Measurements from ENCODE around the gene ABTB2. TPM values are rescaled to one million over a fixed set of nuclear protein-coding genes. Genes with fewer than 3 reads are reported as not detected.

Gene ABTB2
- polyA plus RNA-seq, 1 donor from 2014 or later = 0.68 TPM

DNA sequence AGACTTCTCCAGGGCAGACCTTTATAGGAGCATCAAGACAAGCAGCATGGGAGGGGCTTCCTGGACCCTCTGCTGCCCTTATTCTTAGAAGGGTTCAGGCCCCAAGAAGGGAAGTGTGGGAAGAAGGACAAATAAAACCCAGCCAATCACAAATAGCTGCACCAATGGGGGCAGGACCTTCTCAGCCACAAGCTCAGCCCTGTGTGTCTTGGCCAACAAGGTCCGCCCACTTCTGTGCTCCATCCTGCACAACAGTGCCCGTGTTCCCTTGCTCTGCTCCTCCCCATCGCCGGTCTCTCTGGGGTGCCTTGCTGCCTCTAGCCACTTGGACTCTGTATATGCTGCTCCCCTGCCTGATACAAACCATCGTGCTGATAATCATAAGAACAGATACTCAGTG, 166.2 kb downstream of the ABTB2 start (continued):
- TF ChIP-seq, protein P1, sequence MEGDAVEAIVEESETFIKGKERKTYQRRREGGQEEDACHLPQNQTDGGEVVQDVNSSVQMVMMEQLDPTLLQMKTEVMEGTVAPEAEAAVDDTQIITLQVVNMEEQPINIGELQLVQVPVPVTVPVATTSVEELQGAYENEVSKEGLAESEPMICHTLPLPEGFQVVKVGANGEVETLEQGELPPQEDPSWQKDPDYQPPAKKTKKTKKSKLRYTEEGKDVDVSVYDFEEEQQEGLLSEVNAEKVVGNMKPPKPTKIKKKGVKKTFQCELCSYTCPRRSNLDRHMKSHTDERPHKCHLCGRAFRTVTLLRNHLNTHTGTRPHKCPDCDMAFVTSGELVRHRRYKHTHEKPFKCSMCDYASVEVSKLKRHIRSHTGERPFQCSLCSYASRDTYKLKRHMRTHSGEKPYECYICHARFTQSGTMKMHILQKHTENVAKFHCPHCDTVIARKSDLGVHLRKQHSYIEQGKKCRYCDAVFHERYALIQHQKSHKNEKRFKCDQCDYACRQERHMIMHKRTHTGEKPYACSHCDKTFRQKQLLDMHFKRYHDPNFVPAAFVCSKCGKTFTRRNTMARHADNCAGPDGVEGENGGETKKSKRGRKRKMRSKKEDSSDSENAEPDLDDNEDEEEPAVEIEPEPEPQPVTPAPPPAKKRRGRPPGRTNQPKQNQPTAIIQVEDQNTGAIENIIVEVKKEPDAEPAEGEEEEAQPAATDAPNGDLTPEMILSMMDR (IDR thresholded peaks at IDR 0.05; ENCODE audit: poor library complexity, severe bottlenecking) = no peak
- no peak for TF ChIP-seq EZH2 (IDR thresholded peaks at IDR 0.05; ENCODE audit: borderline replicate concordance, insufficient read depth, low read length, poor library complexity, severe bottlenecking)

DNA sequence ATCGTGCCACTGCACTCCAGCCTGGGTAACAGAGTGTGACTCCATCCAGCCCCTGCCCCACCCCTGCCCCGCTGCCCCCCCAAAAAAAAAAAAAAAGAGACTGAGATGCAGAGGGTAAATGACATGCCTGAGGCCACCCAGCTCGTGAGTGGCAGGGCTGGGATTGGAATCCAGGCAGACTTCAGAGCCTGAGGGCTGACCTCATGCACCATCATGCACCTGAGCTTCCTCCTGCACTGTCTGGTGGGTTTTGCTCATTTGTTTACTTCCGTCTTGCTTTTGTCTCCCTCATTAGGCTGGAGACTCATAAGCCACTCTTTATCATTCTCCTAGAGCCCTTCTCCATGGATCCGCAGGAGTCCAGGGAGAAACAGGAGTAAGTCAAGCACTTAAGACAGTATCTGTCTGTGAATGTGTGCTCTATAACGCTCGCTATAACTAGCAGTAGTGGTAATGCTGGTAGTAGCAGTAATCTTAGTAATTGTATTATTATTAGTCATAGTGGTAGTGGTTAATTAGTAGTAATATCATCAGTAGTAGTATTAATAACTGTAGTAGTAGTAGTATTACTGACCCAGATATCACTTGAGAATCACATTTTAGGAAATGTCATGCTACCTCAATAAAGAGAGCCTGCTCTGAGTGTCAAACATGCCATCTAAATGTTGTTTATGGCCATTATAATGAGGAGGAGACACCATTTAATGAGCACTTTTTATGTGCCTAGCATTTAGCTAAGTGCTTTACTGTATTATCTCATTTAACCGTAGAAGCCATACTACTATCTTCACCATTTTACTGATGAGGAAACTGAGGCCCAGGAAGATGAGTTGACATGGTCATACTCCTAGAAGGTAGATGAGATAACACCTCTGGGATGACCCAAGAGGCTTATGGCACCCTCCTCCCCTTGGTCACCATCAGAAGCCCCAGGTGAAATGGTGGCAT, 167.3 kb downstream of the ABTB2 start:
- Histone ChIP-seq H3K9ac (ENCODE audit: low read length) (no peak overlapping the region), H3K9me2 (ENCODE audit: insufficient read depth, low read length) (no peaks in the 10 kb centered on the region), H3K9me3 (ENCODE audit: low read length) (no peaks in the 10 kb centered on the region), H2AFZ (ENCODE audit: low read depth, low read length) (no peak overlapping the region), H3K27me3 (ENCODE audit: insufficient read depth, low read depth, low read length) (no peaks in the 10 kb centered on the region), H4K20me1 (ENCODE audit: insufficient read depth) (no peaks in the 10 kb centered on the region), H3K4me3 (ENCODE audit: low read length) (no peak overlapping the region), H3K27ac (ENCODE audit: low read length) (no peak overlapping the region), H3K36me3 (ENCODE audit: insufficient read depth, low read length) (no peaks in the 10 kb centered on the region), H3K79me2 (replicated peaks; ENCODE audit: insufficient read depth, low read length) (no peaks in the 10 kb centered on the region), H3F3A (ENCODE audit: insufficient read depth, low read length, poor library complexity, severe bottlenecking) (no peaks in the 10 kb centered on the region), H3K4me2 (ENCODE audit: low read length) (no peak overlapping the region)
- TF ChIP-seq, protein P1 (IDR thresholded peaks at IDR 0.05; ENCODE audit: poor library complexity, severe bottlenecking) = no peak
- TF ChIP-seq, protein P2, sequence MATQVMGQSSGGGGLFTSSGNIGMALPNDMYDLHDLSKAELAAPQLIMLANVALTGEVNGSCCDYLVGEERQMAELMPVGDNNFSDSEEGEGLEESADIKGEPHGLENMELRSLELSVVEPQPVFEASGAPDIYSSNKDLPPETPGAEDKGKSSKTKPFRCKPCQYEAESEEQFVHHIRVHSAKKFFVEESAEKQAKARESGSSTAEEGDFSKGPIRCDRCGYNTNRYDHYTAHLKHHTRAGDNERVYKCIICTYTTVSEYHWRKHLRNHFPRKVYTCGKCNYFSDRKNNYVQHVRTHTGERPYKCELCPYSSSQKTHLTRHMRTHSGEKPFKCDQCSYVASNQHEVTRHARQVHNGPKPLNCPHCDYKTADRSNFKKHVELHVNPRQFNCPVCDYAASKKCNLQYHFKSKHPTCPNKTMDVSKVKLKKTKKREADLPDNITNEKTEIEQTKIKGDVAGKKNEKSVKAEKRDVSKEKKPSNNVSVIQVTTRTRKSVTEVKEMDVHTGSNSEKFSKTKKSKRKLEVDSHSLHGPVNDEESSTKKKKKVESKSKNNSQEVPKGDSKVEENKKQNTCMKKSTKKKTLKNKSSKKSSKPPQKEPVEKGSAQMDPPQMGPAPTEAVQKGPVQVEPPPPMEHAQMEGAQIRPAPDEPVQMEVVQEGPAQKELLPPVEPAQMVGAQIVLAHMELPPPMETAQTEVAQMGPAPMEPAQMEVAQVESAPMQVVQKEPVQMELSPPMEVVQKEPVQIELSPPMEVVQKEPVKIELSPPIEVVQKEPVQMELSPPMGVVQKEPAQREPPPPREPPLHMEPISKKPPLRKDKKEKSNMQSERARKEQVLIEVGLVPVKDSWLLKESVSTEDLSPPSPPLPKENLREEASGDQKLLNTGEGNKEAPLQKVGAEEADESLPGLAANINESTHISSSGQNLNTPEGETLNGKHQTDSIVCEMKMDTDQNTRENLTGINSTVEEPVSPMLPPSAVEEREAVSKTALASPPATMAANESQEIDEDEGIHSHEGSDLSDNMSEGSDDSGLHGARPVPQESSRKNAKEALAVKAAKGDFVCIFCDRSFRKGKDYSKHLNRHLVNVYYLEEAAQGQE (IDR thresholded peaks at IDR 0.05; ENCODE audit: borderline replicate concordance) = no peak

DNA sequence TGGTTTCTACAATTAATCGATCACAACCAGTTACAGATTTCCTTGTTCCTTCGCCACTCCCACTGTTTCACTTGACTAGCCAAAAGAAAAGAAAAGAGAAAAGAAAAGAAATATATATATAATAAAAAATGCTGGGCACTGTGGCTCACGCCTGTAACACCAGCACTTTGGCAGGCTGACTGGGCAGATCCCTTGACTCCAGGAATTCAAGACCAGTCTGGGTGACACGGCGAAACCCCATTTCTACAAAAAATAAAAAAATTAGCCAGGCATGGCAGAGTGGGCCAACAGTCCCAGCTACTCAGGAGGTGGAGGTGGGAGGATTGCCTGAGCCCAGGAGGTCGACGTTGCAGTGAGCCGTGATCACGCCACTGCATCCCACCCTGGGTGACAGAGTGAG, 168.6 kb downstream of the ABTB2 start:
- no peaks in the 10 kb centered on the region for H3K79me2 ChIP-seq (replicated peaks; ENCODE audit: insufficient read depth, low read length)
- H3K36me3 ChIP-seq (ENCODE audit: insufficient read depth, low read length) = no peaks in the 10 kb centered on the region
- H3K27ac ChIP-seq (ENCODE audit: low read length) = no peak overlapping the region
- H3K4me2 ChIP-seq (ENCODE audit: low read length) = no peak overlapping the region
- H3K27me3 ChIP-seq (ENCODE audit: insufficient read depth, low read depth, low read length) = no peaks in the 10 kb centered on the region
- TF ChIP-seq POLR2AphosphoS5 (IDR thresholded peaks at IDR 0.05) = no peak
- no peak for TF ChIP-seq TAF1 (IDR thresholded peaks at IDR 0.05; ENCODE audit: low read depth)
- no peak for TF ChIP-seq SMC3 (conservative IDR thresholded peaks at IDR 0.05; ENCODE audit: poor library complexity)
- TF ChIP-seq MXI1 (conservative IDR thresholded peaks at IDR 0.05; ENCODE audit: poor library complexity, severe bottlenecking) = no peak
- no peak for TF ChIP-seq EP300 (conservative IDR thresholded peaks at IDR 0.05; ENCODE audit: poor library complexity, severe bottlenecking)
- no peak for TF ChIP-seq EZH2 (IDR thresholded peaks at IDR 0.05; ENCODE audit: borderline replicate concordance, insufficient read depth, low read length, poor library complexity, severe bottlenecking)
- no peak overlapping the region for H3K4me3 ChIP-seq (ENCODE audit: low read length)
- H2AFZ ChIP-seq (ENCODE audit: low read depth, low read length) = no peak overlapping the region
- H4K20me1 ChIP-seq (ENCODE audit: insufficient read depth) = no peaks in the 10 kb centered on the region
- H3K9me2 ChIP-seq (ENCODE audit: insufficient read depth, low read length) = no peaks in the 10 kb centered on the region
- H3K9ac ChIP-seq (ENCODE audit: low read length) = no peak overlapping the region
- H3K9me3 ChIP-seq (ENCODE audit: low read length) = no peaks in the 10 kb centered on the region
- H3F3A ChIP-seq (ENCODE audit: insufficient read depth, low read length, poor library complexity, severe bottlenecking) = no peaks in the 10 kb centered on the region

All from neural cell (in vitro differentiated cells).